Fibroblast of mammary gland (primary cell): ENCODE measurements around the gene FRMD5.
"Not testable (repeated sequence)": the region's sequence is repeated elsewhere in the genome, so short reads cannot be mapped to it uniquely, and the experiment has no call there.

ENCODE experiments used
- DNase-seq: peaks from one replicate; pipeline ENCODE4 v3.0.0-alpha.2; 2010; ENCODE audit warnings: low read depth
- H3K4me3 ChIP-seq: 2 replicates; pipeline ENCODE4 v1.5.1; 2011; ENCODE audit warnings: low read depth, mild to moderate bottlenecking, low read length, moderate library complexity; ENCODE audit not compliant: control insufficient read depth
- TF ChIP-seq, protein P1 (sequence below): conservative IDR thresholded peaks from 2 replicates; pipeline ENCODE4 v1.5.1; 2011; ENCODE audit warnings: low read depth, low read length, inconsistent platforms; ENCODE audit not compliant: control insufficient read depth, insufficient read depth

FRMD5 gene

DNA sequence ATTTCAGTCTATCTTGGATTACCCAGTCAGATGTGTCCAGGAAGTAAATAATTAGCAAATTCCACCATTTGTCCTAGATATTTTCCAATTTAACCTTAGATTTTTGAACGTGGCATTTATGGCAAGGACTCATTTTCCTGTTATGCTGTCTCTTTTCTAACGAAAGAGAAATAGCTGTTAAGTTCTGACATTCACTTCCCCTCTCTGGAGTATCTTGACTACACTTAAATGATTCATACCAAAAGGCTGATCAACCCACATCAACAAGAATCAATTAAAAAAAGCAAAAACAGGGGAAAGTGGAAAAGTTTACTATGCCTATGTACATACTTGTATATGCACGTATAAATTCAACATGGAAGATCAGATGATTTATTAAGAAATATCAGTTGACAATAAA lies 149.9 kb downstream of the FRMD5 start:
- no peak for DNase-seq
- TF ChIP-seq, protein P1, sequence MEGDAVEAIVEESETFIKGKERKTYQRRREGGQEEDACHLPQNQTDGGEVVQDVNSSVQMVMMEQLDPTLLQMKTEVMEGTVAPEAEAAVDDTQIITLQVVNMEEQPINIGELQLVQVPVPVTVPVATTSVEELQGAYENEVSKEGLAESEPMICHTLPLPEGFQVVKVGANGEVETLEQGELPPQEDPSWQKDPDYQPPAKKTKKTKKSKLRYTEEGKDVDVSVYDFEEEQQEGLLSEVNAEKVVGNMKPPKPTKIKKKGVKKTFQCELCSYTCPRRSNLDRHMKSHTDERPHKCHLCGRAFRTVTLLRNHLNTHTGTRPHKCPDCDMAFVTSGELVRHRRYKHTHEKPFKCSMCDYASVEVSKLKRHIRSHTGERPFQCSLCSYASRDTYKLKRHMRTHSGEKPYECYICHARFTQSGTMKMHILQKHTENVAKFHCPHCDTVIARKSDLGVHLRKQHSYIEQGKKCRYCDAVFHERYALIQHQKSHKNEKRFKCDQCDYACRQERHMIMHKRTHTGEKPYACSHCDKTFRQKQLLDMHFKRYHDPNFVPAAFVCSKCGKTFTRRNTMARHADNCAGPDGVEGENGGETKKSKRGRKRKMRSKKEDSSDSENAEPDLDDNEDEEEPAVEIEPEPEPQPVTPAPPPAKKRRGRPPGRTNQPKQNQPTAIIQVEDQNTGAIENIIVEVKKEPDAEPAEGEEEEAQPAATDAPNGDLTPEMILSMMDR: no peak
- no peak overlapping the region for H3K4me3 ChIP-seq

DNA sequence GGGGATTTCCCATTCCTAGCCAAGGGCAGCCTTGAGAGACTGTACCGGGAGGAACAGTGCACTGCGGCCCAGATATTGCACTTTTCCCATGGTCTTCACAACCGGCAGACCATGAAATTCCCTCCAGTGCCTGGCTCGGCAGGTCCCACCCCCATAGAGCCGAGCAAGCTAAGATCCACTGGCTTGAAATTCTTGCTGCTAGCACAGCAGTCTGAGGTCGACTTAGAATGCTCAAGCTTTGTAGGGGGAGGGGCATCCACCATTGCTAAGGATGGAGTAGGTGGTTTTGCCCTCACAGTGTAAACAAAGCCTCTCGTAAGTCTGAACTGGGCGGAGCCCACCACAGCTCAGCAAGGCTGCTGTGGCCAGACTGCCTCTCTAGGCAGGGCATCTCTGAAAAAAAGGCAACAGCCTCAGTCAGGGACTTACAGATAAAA lies 156.3 kb downstream of the FRMD5 start:
- DNase-seq: no peak
- TF ChIP-seq, protein P1: no peak
- no peak overlapping the region for H3K4me3 ChIP-seq

DNA sequence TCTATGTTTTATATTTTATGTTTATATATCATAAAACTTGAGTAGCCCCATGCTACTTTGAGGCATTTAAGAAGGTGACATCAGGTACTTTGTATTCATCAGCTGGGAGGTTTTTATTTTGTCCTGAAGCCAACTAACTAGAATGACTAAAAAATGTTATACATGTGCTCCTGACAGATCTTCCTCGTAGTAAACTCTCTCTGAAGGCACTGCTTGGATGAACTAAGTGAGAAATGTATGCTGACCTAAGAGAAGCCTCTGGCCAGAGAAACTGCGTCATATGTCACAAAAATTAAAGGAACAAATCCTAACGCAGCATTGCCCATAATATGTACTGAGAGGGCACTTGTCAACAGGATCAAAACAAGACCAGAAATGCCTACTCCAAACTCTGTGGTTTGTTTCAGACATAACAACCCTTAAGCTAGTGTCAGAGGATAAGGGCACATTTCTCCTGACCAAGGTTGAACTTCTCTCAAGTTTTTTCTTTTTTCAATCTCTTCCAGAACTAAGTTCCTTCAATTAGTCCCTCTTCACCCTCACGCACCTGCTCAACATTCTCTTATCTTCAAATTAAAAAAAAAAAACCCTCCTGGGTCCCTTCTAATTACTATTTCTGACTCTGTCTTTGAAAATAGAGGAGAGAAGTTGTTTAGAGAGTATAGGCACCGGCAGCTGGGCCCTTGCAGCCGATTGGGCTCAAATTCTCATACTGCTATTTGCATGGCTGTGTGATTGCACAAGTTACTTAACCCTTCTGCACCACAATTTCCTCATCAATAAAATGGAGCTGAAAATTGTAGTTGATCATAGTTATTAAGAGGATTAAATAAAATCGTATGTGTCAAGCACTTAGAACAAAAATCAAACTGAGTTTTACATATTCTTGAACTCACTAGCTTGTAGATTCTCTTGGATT lies 159.0 kb downstream of the FRMD5 start:
- DNase-seq: peak; percentile 31
- H3K4me3 ChIP-seq: no peak overlapping the region
- TF ChIP-seq, protein P1: no peak

DNA sequence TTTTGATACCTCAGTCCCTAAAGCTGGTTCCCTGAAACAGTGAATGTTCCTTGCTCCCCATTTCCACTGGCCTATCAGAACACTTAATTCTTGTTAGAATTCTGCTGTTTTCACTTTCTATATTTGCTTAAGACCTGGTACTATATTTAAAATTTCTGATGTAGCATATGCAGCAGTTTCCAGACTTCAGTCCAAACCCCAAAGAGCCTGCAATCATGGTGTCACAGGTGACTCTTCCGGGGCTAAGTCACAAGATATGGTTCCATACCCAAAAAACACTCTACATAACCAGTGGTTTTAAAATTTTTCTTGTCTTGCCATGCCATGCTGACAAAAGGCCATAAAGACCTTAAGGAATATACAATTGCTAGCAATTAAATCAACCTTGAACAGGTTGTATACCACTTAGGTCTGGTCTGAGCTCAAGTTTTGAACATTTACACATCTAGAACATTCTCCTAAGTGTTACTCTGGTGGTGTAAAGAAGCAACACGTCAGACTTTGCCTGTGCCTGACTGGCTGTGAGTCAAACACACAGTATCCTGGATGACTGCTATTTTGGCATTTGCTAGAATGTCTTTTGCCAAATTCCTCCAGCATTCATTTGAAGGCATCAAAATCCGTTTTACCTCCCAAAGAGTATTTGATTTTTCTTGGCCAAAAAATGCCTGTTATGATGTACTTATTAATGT lies 160.0 kb downstream of the FRMD5 start:
- TF ChIP-seq, protein P1: no peak
- DNase-seq: peak; percentile 88
- H3K4me3 ChIP-seq: no peak overlapping the region

DNA sequence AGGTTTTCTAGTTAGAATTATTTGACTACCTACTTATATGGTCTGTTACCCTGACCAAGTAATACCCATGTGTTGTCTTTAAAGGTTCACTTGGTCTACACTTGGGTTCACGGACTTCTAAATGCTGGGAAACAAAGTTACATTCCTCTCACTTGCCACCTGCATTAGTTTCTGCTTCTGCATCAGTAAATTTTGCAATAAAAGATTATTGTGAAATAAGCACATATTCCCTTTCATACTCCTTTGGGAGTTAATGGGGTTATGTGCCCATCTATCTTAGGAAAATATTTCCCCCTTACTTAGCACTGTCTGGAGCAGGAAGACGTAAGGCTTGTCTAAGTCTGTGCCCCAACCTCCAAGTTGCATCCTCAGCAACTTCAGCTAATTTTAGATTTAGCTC lies 160.7 kb downstream of the FRMD5 start:
- TF ChIP-seq, protein P1: no peak
- DNase-seq: peak; percentile 62
- no peak overlapping the region for H3K4me3 ChIP-seq

DNA sequence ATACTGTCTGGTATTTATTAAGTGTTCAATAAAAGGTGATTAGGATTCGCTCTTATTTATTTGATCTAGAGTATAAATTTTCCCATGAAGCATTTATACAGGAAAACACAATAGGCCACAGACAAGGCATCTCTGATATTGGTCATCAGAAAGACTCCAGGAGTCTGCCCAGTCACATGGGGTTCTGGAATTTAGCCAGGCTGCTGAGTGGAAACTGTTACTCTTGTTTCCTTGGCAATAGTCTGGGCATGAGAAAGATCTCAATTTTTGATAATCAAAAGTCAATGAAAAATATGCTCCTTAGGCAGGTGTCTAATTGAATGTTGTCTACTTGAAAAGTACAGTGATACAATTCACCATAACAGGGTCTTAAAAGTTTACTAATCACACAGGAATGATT lies 161.2 kb downstream of the FRMD5 start:
- TF ChIP-seq, protein P1: no peak
- DNase-seq: peak; percentile 77
- H3K4me3 ChIP-seq: no peak overlapping the region

DNA sequence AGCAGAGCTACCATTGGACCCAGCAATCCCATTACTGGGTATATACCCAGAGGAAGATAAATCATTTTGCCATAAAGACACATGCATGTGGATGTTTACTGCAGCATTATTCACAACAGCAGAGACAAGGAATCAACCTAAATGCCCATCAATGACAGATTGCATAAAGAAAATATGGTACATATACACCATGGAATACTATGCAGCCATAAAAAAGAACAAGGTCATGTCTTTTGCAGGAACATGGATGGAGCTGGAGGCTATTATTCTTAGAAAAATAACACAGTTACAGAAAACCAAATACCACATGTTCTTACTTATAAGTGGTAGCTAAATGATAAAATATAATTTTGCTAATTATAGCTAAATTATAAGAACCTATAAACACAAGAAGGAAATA lies 162.3 kb downstream of the FRMD5 start:
- DNase-seq, H3K4me3 ChIP-seq: not testable (repeated sequence)
